GM23338 (cell line): ENCODE measurements around the gene GSDMA. TPM values are rescaled to one million over a fixed set of nuclear protein-coding genes. Genes with fewer than 3 reads are reported as not detected.

Experiments
- ATAC-seq: fragments of 200-7000 bp; cut with Tn5 transposase; 3 replicates; pipeline ENCODE4 v1.9.1; 2020
- DNase-seq: peaks from one replicate; pipeline ENCODE4 v3.0.0-alpha.2; 2015; ENCODE audit warnings: low spot score
- H2AFZ ChIP-seq: fragments of 200-600 bp; sonication (generic); 2 replicates; pipeline ENCODE4 v1.8.0; 2016; ENCODE audit warnings: antibody characterized with exemption, mild to moderate bottlenecking, moderate library complexity
- H3F3A ChIP-seq: fragments of 200-600 bp; sonication (generic); replicated peaks from 2 replicates; pipeline ENCODE4 v1.8.0; 2017; ENCODE audit warnings: antibody characterized with exemption, mixed run types, low read depth
- H3K27ac ChIP-seq: fragments of 200-600 bp; sonication (generic); 2 replicates; pipeline ENCODE4 v1.6.1; 2016; ENCODE audit warnings: low read depth
- H3K27me3 ChIP-seq: fragments of 200-600 bp; sonication (generic); 2 replicates; pipeline ENCODE4 v1.8.0; 2016; ENCODE audit warnings: mild to moderate bottlenecking, mixed run types, moderate library complexity; ENCODE audit not compliant: insufficient read depth
- H3K36me3 ChIP-seq: fragments of 200-600 bp; sonication (generic); 2 replicates; pipeline ENCODE4 v1.8.0; 2016; ENCODE audit warnings: mild to moderate bottlenecking; ENCODE audit not compliant: insufficient read depth
- H3K4me1 ChIP-seq: fragments of 200-600 bp; sonication (generic); 2 replicates; pipeline ENCODE4 v1.8.0; 2016; ENCODE audit warnings: mild to moderate bottlenecking, moderate library complexity; ENCODE audit not compliant: insufficient read depth
- H3K4me2 ChIP-seq: fragments of 200-600 bp; sonication (generic); 2 replicates; pipeline ENCODE4 v1.7.1; 2017; ENCODE audit warnings: mixed run types
- H3K4me3 ChIP-seq: fragments of 200-600 bp; sonication (generic); 2 replicates; pipeline ENCODE4 v1.6.1; 2016; ENCODE audit warnings: mixed run types
- H3K79me2 ChIP-seq: fragments of 200-600 bp; sonication (generic); replicated peaks from 2 replicates; pipeline ENCODE4 v1.8.0; 2017; ENCODE audit warnings: mild to moderate bottlenecking; ENCODE audit not compliant: insufficient read depth
- H3K9me2 ChIP-seq: fragments of 200-600 bp; sonication (generic); 2 replicates; pipeline ENCODE4 v1.8.0; 2017; ENCODE audit not compliant: insufficient read depth
- H4K20me1 ChIP-seq: fragments of 200-600 bp; sonication (generic); replicated peaks from 2 replicates; pipeline ENCODE4 v1.8.0; 2017; ENCODE audit warnings: mild to moderate bottlenecking; ENCODE audit not compliant: insufficient read depth
- H3K27ac Mint-ChIP-seq: 2 replicates; pipeline ENCODE4 v1.8.0; 2020; ENCODE audit warnings: inconsistent platforms, mild to moderate bottlenecking, moderate library complexity, mixed read lengths
- H3K27me3 Mint-ChIP-seq: 3 replicates; pipeline ENCODE4 v1.8.0; 2022; ENCODE audit warnings: low read depth, mild to moderate bottlenecking, moderate library complexity, mixed read lengths, inconsistent platforms; ENCODE audit not compliant: insufficient read depth, poor library complexity
- H3K36me3 Mint-ChIP-seq: 3 replicates; pipeline ENCODE4 v1.8.0; 2021; ENCODE audit warnings: low read depth, mild to moderate bottlenecking, inconsistent platforms, moderate library complexity, mixed read lengths
- H3K4me1 Mint-ChIP-seq: 3 replicates; pipeline ENCODE4 v1.8.0; 2020; ENCODE audit warnings: mild to moderate bottlenecking, inconsistent platforms, mixed read lengths
- H3K4me3 Mint-ChIP-seq: 3 replicates; pipeline ENCODE4 v1.8.0; 2021; ENCODE audit warnings: moderate library complexity, mild to moderate bottlenecking, inconsistent platforms, mixed read lengths
- H3K9me3 Mint-ChIP-seq: 3 replicates; pipeline ENCODE4 v1.8.0; 2020; ENCODE audit warnings: moderate library complexity, mild to moderate bottlenecking, inconsistent platforms, mixed read lengths
- CREB1 ChIP-seq: fragments of 250-450 bp; sonication (Bioruptor Pico); IDR thresholded peaks from 2 replicates; pipeline ENCODE4 v1.5.0; 2020; ENCODE audit warnings: low read depth, mild to moderate bottlenecking, moderate library complexity
- CTCF ChIP-seq, 2 experiments: fragments of 200-600 bp in 1 of 2; sonication (generic) in 1 of 2; conservative IDR thresholded peaks; 2 replicates each; pipeline versions ENCODE4 v1.5.1 to v1.6.1; 2016 to 2017; ENCODE audit warnings: antibody characterized with exemption in 2 of 2, low read depth in 2 of 2, mild to moderate bottlenecking in 2 of 2, moderate library complexity in 1 of 2
- EZH2 ChIP-seq: fragments of 200-600 bp; sonication (generic); IDR thresholded peaks from one replicate; pipeline ENCODE4 v1.8.0; 2017; ENCODE audit warnings: antibody characterized with exemption, mild to moderate bottlenecking, low read depth; ENCODE audit not compliant: unreplicated experiment
- EZH2phosphoT487 ChIP-seq: fragments of 200-600 bp; sonication (generic); IDR thresholded peaks from one replicate; pipeline ENCODE4 v1.8.1; 2018; ENCODE audit warnings: antibody characterized with exemption; ENCODE audit not compliant: unreplicated experiment
- JUNB ChIP-seq: IDR thresholded peaks from one replicate; pipeline ENCODE4 v1.6.1; 2016; ENCODE audit warnings: antibody characterized with exemption; ENCODE audit not compliant: unreplicated experiment
- NANOG ChIP-seq: IDR thresholded peaks from 2 replicates; pipeline ENCODE4 v1.6.1; 2016; ENCODE audit warnings: antibody characterized with exemption, borderline replicate concordance
- STAT1 ChIP-seq: IDR thresholded peaks from one replicate; pipeline ENCODE4 v1.6.1; 2016; ENCODE audit warnings: antibody characterized with exemption; ENCODE audit not compliant: unreplicated experiment
- ZNF331 ChIP-seq: fragments of 250-450 bp; sonication (Bioruptor Pico); IDR thresholded peaks from 2 replicates; pipeline ENCODE4 v1.5.0; 2020; ENCODE audit warnings: low read depth, mild to moderate bottlenecking, moderate library complexity
- polyA plus RNA-seq: library from polyadenylated mRNA; unstranded; fragments of >200 nt; fragmentation: Nextera tagmentation; extraction: Ambion mirVana; gene quantifications from 2 replicates; pipeline ENCODE4 v1.2.1, GENCODE V29; 2016
- total RNA-seq: library from RNA; depleted of rRNA; stranded (reverse); fragments of >200 nt; shearing (Covaris generic); gene quantifications from 2 replicates; pipeline ENCODE4 v1.2.3, GENCODE V29; 2014
- TF ChIP-seq, protein P1 (sequence below): fragments of 250-450 bp; sonication (Bioruptor Pico); IDR thresholded peaks from 2 replicates; pipeline ENCODE4 v1.5.0; 2020; ENCODE audit warnings: mild to moderate bottlenecking, moderate library complexity
- TF ChIP-seq, protein P2 (sequence below): IDR thresholded peaks from one replicate; pipeline ENCODE4 v1.6.1; 2018; ENCODE audit warnings: antibody characterized with exemption; ENCODE audit not compliant: unreplicated experiment

The GSDMA gene
- total and polyA plus RNA-seq, 2 experiments from 2014 or later, result not detected

DNA sequence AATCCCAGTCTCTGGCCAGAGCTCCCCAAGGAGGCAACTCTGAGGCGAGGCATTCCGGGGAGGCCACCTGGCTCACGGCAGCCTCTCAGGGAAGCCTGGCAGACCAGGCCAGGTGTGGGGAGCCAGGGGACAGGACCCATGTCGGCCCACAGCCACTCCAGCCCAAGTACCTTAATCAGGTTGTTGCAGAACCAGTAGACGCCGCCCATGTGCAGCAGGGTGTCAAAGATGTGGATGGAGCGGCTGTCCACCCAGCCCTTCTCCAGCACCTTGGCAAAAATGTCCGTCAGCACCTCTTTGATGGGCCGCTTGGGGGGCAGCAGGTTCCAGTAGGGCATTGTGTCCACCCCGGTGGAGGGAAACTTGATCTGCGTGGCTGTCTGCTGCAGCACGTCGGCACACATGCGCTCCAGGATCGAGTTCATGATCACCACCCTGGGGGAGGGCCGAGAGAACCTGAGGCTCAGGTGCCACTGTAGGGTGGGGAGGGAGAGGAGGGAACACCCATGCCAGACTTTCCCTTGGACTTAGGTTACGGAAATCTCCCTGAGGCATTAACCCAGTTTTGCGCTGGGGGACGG lies 60.2 kb downstream of the GSDMA start:
- Histone ChIP-seq H3K9me2 (no peaks in the 10 kb centered on the region), H3K4me3 (no peak overlapping the region), H3K4me2 (no peak overlapping the region), H3F3A (peaks cover 18% of the 10 kb centered on the region), H3K27me3 (no peaks in the 10 kb centered on the region), H3K27ac (no peak overlapping the region), H2AFZ (no peak overlapping the region), H3K4me1 (peaks cover 18% of the 10 kb centered on the region), H3K36me3 (peaks cover 15% of the 10 kb centered on the region; the same call in 1 of the 2 replicates), H4K20me1 (no peaks in the 10 kb centered on the region), H3K79me2 (no peaks in the 10 kb centered on the region)
- DNase-seq, result no peak
- H3K9me3 Mint-ChIP-seq, result no peaks in the 10 kb centered on the region
- H3K4me3 Mint-ChIP-seq, result no peak overlapping the region
- ATAC-seq, result no peak
- TF ChIP-seq STAT1 (no peak), EZH2 (no peak), EZH2phosphoT487 (no peak), CTCF (conservative IDR thresholded peaks at IDR 0.05; ENCODE audit: low read depth in 2 of 2) (no peak), CREB1 (no peak), NANOG (no peak), ZNF331 (CRISPR knock-in tag) (no peak), JUNB (no peak)
- TF ChIP-seq, protein P1, sequence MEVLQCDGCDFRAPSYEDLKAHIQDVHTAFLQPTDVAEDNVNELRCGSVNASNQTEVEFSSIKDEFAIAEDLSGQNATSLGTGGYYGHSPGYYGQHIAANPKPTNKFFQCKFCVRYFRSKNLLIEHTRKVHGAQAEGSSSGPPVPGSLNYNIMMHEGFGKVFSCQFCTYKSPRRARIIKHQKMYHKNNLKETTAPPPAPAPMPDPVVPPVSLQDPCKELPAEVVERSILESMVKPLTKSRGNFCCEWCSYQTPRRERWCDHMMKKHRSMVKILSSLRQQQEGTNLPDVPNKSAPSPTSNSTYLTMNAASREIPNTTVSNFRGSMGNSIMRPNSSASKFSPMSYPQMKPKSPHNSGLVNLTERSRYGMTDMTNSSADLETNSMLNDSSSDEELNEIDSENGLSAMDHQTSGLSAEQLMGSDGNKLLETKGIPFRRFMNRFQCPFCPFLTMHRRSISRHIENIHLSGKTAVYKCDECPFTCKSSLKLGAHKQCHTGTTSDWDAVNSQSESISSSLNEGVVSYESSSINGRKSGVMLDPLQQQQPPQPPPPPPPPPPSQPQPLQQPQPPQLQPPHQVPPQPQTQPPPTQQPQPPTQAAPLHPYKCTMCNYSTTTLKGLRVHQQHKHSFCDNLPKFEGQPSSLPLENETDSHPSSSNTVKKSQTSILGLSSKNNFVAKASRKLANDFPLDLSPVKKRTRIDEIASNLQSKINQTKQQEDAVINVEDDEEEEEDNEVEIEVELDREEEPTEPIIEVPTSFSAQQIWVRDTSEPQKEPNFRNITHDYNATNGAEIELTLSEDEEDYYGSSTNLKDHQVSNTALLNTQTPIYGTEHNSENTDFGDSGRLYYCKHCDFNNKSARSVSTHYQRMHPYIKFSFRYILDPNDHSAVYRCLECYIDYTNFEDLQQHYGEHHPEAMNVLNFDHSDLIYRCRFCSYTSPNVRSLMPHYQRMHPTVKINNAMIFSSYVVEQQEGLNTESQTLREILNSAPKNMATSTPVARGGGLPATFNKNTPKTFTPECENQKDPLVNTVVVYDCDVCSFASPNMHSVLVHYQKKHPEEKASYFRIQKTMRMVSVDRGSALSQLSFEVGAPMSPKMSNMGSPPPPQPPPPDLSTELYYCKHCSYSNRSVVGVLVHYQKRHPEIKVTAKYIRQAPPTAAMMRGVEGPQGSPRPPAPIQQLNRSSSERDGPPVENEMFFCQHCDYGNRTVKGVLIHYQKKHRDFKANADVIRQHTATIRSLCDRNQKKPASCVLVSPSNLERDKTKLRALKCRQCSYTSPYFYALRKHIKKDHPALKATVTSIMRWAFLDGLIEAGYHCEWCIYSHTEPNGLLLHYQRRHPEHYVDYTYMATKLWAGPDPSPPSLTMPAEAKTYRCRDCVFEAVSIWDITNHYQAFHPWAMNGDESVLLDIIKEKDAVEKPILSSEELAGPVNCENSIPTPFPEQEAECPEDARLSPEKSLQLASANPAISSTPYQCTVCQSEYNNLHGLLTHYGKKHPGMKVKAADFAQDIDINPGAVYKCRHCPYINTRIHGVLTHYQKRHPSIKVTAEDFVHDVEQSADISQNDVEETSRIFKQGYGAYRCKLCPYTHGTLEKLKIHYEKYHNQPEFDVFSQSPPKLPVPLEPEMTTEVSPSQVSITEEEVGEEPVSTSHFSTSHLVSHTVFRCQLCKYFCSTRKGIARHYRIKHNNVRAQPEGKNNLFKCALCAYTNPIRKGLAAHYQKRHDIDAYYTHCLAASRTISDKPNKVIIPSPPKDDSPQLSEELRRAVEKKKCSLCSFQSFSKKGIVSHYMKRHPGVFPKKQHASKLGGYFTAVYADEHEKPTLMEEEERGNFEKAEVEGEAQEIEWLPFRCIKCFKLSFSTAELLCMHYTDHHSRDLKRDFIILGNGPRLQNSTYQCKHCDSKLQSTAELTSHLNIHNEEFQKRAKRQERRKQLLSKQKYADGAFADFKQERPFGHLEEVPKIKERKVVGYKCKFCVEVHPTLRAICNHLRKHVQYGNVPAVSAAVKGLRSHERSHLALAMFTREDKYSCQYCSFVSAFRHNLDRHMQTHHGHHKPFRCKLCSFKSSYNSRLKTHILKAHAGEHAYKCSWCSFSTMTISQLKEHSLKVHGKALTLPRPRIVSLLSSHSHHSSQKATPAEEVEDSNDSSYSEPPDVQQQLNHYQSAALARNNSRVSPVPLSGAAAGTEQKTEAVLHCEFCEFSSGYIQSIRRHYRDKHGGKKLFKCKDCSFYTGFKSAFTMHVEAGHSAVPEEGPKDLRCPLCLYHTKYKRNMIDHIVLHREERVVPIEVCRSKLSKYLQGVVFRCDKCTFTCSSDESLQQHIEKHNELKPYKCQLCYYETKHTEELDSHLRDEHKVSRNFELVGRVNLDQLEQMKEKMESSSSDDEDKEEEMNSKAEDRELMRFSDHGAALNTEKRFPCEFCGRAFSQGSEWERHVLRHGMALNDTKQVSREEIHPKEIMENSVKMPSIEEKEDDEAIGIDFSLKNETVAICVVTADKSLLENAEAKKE, result no peak
- TF ChIP-seq, protein P2, sequence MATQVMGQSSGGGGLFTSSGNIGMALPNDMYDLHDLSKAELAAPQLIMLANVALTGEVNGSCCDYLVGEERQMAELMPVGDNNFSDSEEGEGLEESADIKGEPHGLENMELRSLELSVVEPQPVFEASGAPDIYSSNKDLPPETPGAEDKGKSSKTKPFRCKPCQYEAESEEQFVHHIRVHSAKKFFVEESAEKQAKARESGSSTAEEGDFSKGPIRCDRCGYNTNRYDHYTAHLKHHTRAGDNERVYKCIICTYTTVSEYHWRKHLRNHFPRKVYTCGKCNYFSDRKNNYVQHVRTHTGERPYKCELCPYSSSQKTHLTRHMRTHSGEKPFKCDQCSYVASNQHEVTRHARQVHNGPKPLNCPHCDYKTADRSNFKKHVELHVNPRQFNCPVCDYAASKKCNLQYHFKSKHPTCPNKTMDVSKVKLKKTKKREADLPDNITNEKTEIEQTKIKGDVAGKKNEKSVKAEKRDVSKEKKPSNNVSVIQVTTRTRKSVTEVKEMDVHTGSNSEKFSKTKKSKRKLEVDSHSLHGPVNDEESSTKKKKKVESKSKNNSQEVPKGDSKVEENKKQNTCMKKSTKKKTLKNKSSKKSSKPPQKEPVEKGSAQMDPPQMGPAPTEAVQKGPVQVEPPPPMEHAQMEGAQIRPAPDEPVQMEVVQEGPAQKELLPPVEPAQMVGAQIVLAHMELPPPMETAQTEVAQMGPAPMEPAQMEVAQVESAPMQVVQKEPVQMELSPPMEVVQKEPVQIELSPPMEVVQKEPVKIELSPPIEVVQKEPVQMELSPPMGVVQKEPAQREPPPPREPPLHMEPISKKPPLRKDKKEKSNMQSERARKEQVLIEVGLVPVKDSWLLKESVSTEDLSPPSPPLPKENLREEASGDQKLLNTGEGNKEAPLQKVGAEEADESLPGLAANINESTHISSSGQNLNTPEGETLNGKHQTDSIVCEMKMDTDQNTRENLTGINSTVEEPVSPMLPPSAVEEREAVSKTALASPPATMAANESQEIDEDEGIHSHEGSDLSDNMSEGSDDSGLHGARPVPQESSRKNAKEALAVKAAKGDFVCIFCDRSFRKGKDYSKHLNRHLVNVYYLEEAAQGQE, result no peak
- H3K27ac Mint-ChIP-seq, result no peak overlapping the region
- H3K4me1 Mint-ChIP-seq, result peaks cover 24% of the 10 kb centered on the region
- H3K27me3 Mint-ChIP-seq, result peaks cover 8% of the 10 kb centered on the region
- H3K36me3 Mint-ChIP-seq, result peaks cover 58% of the 10 kb centered on the region
